ENCODE data around the gene PSMD5.

PSMD5 gene

GRCh38 chr9:120842685-120843485, at the start of gene PSMD5:
Gene PSMD5, minus strand, starts transcription at chr9:120842922. Its CDS starts 13 bp downstream, at chr9:120842909.
- DNase-seq: peak; percentile 93

GRCh38 chr9:120891884-120892747, 49.4 kb upstream of the PSMD5 start:
- DNase-seq: no peak

- peak; percentile 66 for DNase-seq
Observed at GRCh38 chr9:120891245-120891883, 48.6 kb upstream of the PSMD5 start.

GRCh38 chr9:120890320-120891244, 47.9 kb upstream of the PSMD5 start:
- DNase-seq: no peak

- no peak for DNase-seq
Observed at GRCh38 chr9:120889606-120890271, 47.0 kb upstream of the PSMD5 start.

- no peak for DNase-seq
Observed at GRCh38 chr9:120888626-120889025, 45.9 kb upstream of the PSMD5 start.

GRCh38 chr9:120886490-120886967, 43.8 kb upstream of the PSMD5 start:
- no peak for DNase-seq

GRCh38 chr9:120885958-120886357, 43.2 kb upstream of the PSMD5 start:
- DNase-seq: no peak

- no peak for DNase-seq
Observed at GRCh38 chr9:120885457-120885856, 42.7 kb upstream of the PSMD5 start.

GRCh38 chr9:120883608-120883996, 40.9 kb upstream of the PSMD5 start:
- DNase-seq: no peak

GRCh38 chr9:120882935-120883607, 40.3 kb upstream of the PSMD5 start:
- DNase-seq: no peak

- DNase-seq: no peak
Observed at GRCh38 chr9:120879446-120879845, 36.7 kb upstream of the PSMD5 start.

- no peak for DNase-seq
Observed at GRCh38 chr9:120878188-120879130, 35.7 kb upstream of the PSMD5 start.

- peak; percentile 61 for DNase-seq
Observed at GRCh38 chr9:120877276-120878034, 34.7 kb upstream of the PSMD5 start.

- no peak for DNase-seq
Observed at GRCh38 chr9:120876842-120877240, 34.1 kb upstream of the PSMD5 start, which contains the start of gene PHF19. Gene PHF19, minus strand, starts transcription at chr9:120877188. Its CDS starts 2,447 bp downstream, at chr9:120874741.

- peak; percentile 80 for DNase-seq
Observed at GRCh38 chr9:120875954-120876841, 33.5 kb upstream of the PSMD5 start.

- no peak for DNase-seq
Observed at GRCh38 chr9:120875643-120875953, 32.9 kb upstream of the PSMD5 start.

- DNase-seq: no peak
Observed at GRCh38 chr9:120875195-120875565, 32.5 kb upstream of the PSMD5 start.
